ENCODE results near the gene RASGEF1B.

DNA sequence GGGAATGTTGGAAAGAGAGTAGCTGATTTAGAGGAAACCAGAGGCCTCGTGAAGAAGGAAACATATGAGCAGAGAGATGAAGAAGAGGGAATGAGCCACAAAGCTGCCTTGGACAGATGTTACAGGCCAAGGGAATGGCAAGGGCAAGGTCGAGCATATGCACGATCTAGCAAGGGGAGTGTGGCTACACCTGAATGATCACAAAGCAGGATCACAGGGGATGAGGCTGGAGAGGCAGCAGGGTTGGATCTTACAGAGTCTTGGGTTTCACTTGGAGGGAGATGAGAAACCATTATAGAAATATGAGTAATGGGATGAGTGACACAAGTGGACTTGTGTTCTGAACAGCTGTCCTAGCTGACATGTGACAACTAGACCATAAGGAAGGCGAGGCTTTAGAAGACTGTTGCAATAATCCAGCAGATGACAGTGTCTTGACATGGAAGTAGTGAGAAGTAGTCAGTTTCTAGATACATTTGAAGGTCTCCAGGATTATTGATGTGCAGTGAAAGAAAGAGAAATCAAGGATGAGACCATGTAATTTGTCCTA is 58.7 kb downstream of the RASGEF1B start:
- TF ChIP-seq, protein P1, sequence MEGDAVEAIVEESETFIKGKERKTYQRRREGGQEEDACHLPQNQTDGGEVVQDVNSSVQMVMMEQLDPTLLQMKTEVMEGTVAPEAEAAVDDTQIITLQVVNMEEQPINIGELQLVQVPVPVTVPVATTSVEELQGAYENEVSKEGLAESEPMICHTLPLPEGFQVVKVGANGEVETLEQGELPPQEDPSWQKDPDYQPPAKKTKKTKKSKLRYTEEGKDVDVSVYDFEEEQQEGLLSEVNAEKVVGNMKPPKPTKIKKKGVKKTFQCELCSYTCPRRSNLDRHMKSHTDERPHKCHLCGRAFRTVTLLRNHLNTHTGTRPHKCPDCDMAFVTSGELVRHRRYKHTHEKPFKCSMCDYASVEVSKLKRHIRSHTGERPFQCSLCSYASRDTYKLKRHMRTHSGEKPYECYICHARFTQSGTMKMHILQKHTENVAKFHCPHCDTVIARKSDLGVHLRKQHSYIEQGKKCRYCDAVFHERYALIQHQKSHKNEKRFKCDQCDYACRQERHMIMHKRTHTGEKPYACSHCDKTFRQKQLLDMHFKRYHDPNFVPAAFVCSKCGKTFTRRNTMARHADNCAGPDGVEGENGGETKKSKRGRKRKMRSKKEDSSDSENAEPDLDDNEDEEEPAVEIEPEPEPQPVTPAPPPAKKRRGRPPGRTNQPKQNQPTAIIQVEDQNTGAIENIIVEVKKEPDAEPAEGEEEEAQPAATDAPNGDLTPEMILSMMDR (IDR thresholded peaks at IDR 0.05): no peak
- no peak for TF ChIP-seq EP300 (IDR thresholded peaks at IDR 0.05; ENCODE audit: low read depth)

All from transverse colon (tissue), 3 donors.